Measurements from ENCODE around the gene PARN. TPM values are rescaled to one million over a fixed set of nuclear protein-coding genes. Genes with fewer than 3 reads are reported as not detected.

The PARN gene
- total and polyA plus RNA-seq, 2 donors (not counting 1 experiment from before 2014, with no cell fraction given): 26.7 to 32.9 TPM

- TF ChIP-seq CTCF (conservative IDR thresholded peaks at IDR 0.05 in 1 of 2, IDR thresholded peaks at IDR 0.05 in 1 of 2; ENCODE audit: low read depth in 1 of 2, low read length in 2 of 2): no peak
- no peak for TF ChIP-seq EZH2 (IDR thresholded peaks at IDR 0.05; ENCODE audit: low read length, missing control alignments)
- Histone ChIP-seq H4K20me1 (ENCODE audit: control insufficient read depth, extremely low read depth, insufficient read depth, low read length) (no peaks in the 10 kb centered on the region), H3K27me3 (ENCODE audit: control insufficient read depth, insufficient read depth, low read length) (no peaks in the 10 kb centered on the region), H3K9me3 (ENCODE audit: control insufficient read depth, insufficient read depth, low read depth, low read length) (no peaks in the 10 kb centered on the region), H3K79me2 (ENCODE audit: control insufficient read depth, insufficient read depth, low read length) (no peaks in the 10 kb centered on the region), H3K27ac (ENCODE audit: insufficient read depth, low read length) (no peak overlapping the region), H3K4me2 (ENCODE audit: extremely low read depth, insufficient read depth, low read length) (no peak overlapping the region), H3K9ac (ENCODE audit: insufficient read depth, low read length) (no peak overlapping the region), H3K4me3 (replicated peaks in 1 of 4; ENCODE audit: control extremely low read depth in 1 of 4, insufficient read depth in 1 of 4, low read depth in 3 of 4, low read length in 4 of 4) (no peak overlapping the region), H3K36me3 (ENCODE audit: control insufficient read depth, insufficient read depth, low read length) (no peaks in the 10 kb centered on the region), H3K4me1 (ENCODE audit: control insufficient read depth, extremely low read depth, insufficient read depth, low read length) (peaks cover 10% of the 10 kb centered on the region), H2AFZ (ENCODE audit: low read length) (no peak overlapping the region)
- DNase-seq (ENCODE audit: low read depth in 2 of 2): no peak
Measured at GRCh38 chr16:14490235-14490634, 139.8 kb downstream of the PARN start.

DNA sequence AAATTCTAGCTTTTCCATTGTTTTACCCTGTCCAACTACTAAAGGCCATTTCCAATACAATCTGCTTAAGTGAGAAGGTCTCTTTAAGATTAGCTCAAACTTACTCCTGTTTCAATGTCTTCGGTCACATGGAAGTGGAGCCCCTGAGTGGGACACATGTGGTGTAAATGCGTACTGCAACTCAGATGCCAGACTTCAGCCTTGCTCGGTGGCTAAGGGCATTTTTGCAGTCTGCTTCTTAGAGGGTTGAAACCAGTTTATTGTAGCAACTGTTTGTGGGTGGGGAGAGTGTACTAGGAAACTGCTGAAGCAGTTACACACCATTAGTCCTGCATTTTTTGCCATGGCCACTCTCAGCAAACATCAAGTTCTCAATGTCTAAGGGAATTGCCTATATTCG lies 140.6 kb downstream of the PARN start:
- no peak overlapping the region for H3K9ac ChIP-seq (ENCODE audit: insufficient read depth, low read length)
- H3K79me2 ChIP-seq (ENCODE audit: control insufficient read depth, insufficient read depth, low read length): no peaks in the 10 kb centered on the region
- no peak overlapping the region for H3K27ac ChIP-seq (ENCODE audit: insufficient read depth, low read length)
- H4K20me1 ChIP-seq (ENCODE audit: control insufficient read depth, extremely low read depth, insufficient read depth, low read length): no peaks in the 10 kb centered on the region
- no peak overlapping the region for H2AFZ ChIP-seq (ENCODE audit: low read length)
- peak; percentile 5 to 33 for TF ChIP-seq CTCF (conservative IDR thresholded peaks at IDR 0.05 in 1 of 2, IDR thresholded peaks at IDR 0.05 in 1 of 2; ENCODE audit: low read depth in 1 of 2, low read length in 2 of 2)
- TF ChIP-seq EZH2 (IDR thresholded peaks at IDR 0.05; ENCODE audit: low read length, missing control alignments): no peak
- H3K9me3 ChIP-seq (ENCODE audit: control insufficient read depth, insufficient read depth, low read depth, low read length): no peaks in the 10 kb centered on the region
- H3K4me3 ChIP-seq (replicated peaks in 1 of 4; ENCODE audit: control extremely low read depth in 1 of 4, insufficient read depth in 1 of 4, low read depth in 3 of 4, low read length in 4 of 4): no peak overlapping the region
- H3K27me3 ChIP-seq (ENCODE audit: control insufficient read depth, insufficient read depth, low read length): no peaks in the 10 kb centered on the region
- no peaks in the 10 kb centered on the region for H3K36me3 ChIP-seq (ENCODE audit: control insufficient read depth, insufficient read depth, low read length)
- H3K4me2 ChIP-seq (ENCODE audit: extremely low read depth, insufficient read depth, low read length): no peak overlapping the region
- peaks cover 12% of the 10 kb centered on the region for H3K4me1 ChIP-seq (ENCODE audit: control insufficient read depth, extremely low read depth, insufficient read depth, low read length)
- DNase-seq (ENCODE audit: low read depth in 2 of 2): no peak

DNA sequence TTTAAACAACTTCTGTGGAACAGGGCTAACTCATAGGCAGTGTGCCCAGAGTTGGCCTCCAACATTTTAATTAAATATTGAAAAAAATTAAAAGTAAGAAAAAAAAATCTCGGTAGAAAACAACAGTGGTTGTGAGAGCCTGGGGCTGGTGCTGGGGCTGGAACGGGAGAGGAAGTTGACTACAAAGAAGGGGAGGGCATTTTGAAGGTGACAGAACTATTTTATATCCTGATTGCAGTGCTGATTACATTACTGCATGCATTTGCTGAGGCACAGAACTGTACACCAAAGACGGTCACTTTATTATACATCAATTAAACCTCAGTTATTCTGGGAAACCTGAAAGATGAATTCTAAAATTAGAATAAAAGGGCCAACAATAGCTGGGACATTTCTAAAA lies 142.5 kb downstream of the PARN start:
- H3K27ac ChIP-seq (ENCODE audit: insufficient read depth, low read length): peak overlapping the region; percentile 19
- peak overlapping the region; percentile 43 to 62 (median 48) for H3K4me3 ChIP-seq (replicated peaks in 1 of 4; ENCODE audit: control extremely low read depth in 1 of 4, insufficient read depth in 1 of 4, low read depth in 3 of 4, low read length in 4 of 4)
- no peaks in the 10 kb centered on the region for H4K20me1 ChIP-seq (ENCODE audit: control insufficient read depth, extremely low read depth, insufficient read depth, low read length)
- H3K36me3 ChIP-seq (ENCODE audit: control insufficient read depth, insufficient read depth, low read length): no peaks in the 10 kb centered on the region
- no peak for TF ChIP-seq EZH2 (IDR thresholded peaks at IDR 0.05; ENCODE audit: low read length, missing control alignments)
- TF ChIP-seq CTCF (conservative IDR thresholded peaks at IDR 0.05 in 1 of 2, IDR thresholded peaks at IDR 0.05 in 1 of 2; ENCODE audit: low read depth in 1 of 2, low read length in 2 of 2): no peak
- DNase-seq (ENCODE audit: low read depth in 2 of 2): no peak
- H3K9ac ChIP-seq (ENCODE audit: insufficient read depth, low read length): no peak overlapping the region
- H3K9me3 ChIP-seq (ENCODE audit: control insufficient read depth, insufficient read depth, low read depth, low read length): no peaks in the 10 kb centered on the region
- H3K4me2 ChIP-seq (ENCODE audit: extremely low read depth, insufficient read depth, low read length): peak overlapping the region; percentile 91
- no peaks in the 10 kb centered on the region for H3K27me3 ChIP-seq (ENCODE audit: control insufficient read depth, insufficient read depth, low read length)
- H2AFZ ChIP-seq (ENCODE audit: low read length): no peak overlapping the region
- H3K79me2 ChIP-seq (ENCODE audit: control insufficient read depth, insufficient read depth, low read length): no peaks in the 10 kb centered on the region
- peaks cover 12% of the 10 kb centered on the region for H3K4me1 ChIP-seq (ENCODE audit: control insufficient read depth, extremely low read depth, insufficient read depth, low read length)
